Cerebellar cortex (tissue), 1 donor: ENCODE measurements around the gene PTPN20.
A peak's percentile ranks its signal among the peaks of the same experiment; 100 is the strongest.

Source experiments
- DNase-seq: peaks from one replicate; pipeline ENCODE4 v3.0.0-alpha.2; 2015; ENCODE audit warnings: low spot score

Gene PTPN20

GRCh38 chr10:47022311-47023131, 111.3 kb downstream of the PTPN20 start:
- no peak for DNase-seq

DNA sequence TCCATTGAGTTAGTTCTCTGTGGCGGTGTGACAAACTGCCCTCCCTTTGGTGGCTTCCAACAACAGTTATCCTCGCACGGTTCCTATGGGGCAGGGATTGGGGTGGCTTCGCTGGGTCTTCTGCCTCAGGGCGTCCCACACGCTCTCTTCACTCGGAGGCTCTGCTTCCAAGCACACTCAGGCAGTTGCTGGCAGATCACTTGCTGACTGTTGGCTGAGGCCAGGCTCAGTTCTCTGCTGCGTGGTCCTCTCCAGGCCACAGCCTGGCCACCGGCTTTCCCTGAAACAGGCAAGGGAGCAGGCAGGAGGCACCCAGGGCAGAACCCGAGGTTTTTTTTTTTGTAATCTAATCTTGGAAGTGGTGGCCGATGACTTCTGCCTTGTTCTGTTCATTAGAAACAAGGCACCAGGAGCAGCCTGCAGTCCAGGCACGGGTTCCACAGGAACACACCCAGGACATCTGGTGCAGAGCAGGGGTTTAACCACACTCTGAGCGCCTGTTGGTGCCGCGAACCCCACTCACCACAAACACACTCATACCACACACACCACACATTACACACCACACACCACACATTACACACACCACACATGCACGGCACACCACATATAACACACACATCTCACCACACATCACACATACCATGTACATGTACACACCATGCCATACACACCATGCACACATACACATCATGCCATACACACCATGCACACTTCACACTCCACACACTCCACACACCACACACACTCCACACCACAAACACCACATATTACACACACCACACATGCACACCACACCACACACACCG, 112.2 kb downstream of the PTPN20 start:
- no peak for DNase-seq

DNA sequence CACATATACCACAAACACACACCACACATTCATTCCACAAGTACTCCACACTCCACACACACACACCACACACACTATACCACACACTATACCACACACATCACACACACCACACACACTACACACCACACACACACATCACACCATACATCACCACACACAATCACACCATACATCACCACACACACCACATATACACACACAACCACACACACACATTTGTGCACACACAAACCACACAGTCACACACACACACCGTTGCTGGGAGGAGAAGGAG, 112.8 kb downstream of the PTPN20 start:
- DNase-seq, result no peak

GRCh38 chr10:47024399-47025252, 113.4 kb downstream of the PTPN20 start:
- DNase-seq, result peak; percentile 73

- no peak for DNase-seq
Measured at GRCh38 chr10:47025253-47025539, 114.0 kb downstream of the PTPN20 start.

- DNase-seq, result no peak
Measured at GRCh38 chr10:47025540-47026300, 114.5 kb downstream of the PTPN20 start.

DNA sequence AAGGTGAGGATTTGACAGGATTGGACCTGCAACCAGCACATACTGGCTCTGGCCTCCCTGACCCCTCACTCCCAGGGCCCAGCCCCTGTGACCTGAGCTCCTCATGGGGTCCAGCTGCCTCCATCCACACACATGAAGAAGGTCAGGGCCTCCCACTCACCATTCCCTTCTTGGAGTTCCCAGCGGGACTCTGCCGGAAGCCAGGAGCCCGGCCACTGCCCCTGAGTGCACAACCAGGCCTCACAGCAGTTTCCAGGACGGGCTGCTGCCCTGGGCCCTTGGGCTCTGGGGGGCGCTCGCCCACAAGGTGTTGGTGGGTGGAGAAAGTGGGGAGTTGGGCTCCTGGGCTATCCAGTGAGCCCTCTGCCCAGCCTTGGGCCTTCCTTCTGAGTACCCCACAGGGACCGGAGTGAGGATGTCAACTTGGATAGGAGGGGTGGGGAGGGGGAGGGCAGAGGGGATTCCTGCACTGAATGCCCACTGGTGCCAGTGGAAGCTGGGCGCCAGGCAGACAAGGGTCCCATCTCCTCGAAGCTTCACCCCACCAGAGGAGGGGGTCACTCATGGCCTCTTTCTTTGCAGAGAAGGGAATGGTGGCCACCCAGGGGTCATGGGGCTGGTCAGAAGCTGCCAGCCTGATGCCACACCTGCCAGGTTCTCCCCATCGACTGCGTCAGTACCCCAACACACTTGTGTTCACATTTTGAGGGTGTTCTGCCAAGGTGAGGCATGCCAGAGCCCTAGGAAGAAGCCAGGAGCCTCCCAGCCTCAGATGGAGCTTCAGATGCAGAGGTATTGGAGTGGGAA, 115.3 kb downstream of the PTPN20 start:
- no peak for DNase-seq

- no peak for DNase-seq
Measured at GRCh38 chr10:47027108-47027783, 116.0 kb downstream of the PTPN20 start.

GRCh38 chr10:47027784-47028260, 116.6 kb downstream of the PTPN20 start:
- DNase-seq, result no peak

GRCh38 chr10:47028466-47028865, 117.2 kb downstream of the PTPN20 start:
- DNase-seq, result no peak

GRCh38 chr10:47029181-47030009, 118.2 kb downstream of the PTPN20 start:
- no peak for DNase-seq

GRCh38 chr10:47030191-47030703, 119.0 kb downstream of the PTPN20 start:
- no peak for DNase-seq

- peak; percentile 8 for DNase-seq
Measured at GRCh38 chr10:47031211-47031900, 120.1 kb downstream of the PTPN20 start.

- no peak for DNase-seq
Measured at GRCh38 chr10:47031901-47032465, 120.8 kb downstream of the PTPN20 start.

DNA sequence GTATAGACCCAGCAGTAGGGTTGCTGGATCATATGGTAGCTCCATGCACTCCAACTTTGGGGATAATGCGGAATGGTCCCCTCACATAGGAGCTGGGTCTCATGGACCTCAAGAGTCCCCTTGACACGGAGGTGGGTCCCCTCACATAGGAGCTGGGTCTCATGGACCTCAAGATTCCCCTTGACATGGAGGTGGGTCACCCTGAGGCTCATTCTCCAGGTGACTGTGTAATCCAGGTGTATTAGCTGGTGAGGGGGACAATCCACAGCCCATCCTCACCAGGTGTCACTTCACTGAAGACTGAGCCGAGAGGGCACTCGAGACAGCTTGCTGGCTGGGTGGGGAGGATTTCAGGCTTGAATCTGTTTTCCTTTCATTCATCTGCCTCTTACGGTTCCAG, 121.9 kb downstream of the PTPN20 start:
- no peak for DNase-seq

GRCh38 chr10:47033541-47034270, 122.5 kb downstream of the PTPN20 start:
- no peak for DNase-seq

GRCh38 chr10:47034441-47035051, 123.3 kb downstream of the PTPN20 start:
- no peak for DNase-seq
